Testis (tissue), 2 donors: ENCODE data around the gene FLT1.

Experiments
- CTCF ChIP-seq, 3 experiments: fragments of 450-650 bp in 2 of 3; fragments of 200-600 bp in 1 of 3; sonication (generic) in 1 of 3; IDR thresholded peaks; one replicate each; pipeline ENCODE4 v1.5.1; 2016 to 2019; ENCODE audit warnings: antibody characterized with exemption in 3 of 3, mild to moderate bottlenecking in 2 of 3, moderate library complexity in 1 of 3
- POLR2A ChIP-seq: fragments of 450-650 bp; IDR thresholded peaks from one replicate; pipeline ENCODE4 v1.6.1; 2017; ENCODE audit warnings: antibody characterized with exemption, mild to moderate bottlenecking, moderate library complexity

- TF ChIP-seq POLR2A (no peak), CTCF (IDR thresholded peaks at IDR 0.05) (no peak)
Observed at GRCh38 chr13:28385362-28385761, 109.6 kb downstream of the FLT1 start.
